Measurements from ENCODE around the gene PPP1R14B.

The PPP1R14B gene

DNA sequence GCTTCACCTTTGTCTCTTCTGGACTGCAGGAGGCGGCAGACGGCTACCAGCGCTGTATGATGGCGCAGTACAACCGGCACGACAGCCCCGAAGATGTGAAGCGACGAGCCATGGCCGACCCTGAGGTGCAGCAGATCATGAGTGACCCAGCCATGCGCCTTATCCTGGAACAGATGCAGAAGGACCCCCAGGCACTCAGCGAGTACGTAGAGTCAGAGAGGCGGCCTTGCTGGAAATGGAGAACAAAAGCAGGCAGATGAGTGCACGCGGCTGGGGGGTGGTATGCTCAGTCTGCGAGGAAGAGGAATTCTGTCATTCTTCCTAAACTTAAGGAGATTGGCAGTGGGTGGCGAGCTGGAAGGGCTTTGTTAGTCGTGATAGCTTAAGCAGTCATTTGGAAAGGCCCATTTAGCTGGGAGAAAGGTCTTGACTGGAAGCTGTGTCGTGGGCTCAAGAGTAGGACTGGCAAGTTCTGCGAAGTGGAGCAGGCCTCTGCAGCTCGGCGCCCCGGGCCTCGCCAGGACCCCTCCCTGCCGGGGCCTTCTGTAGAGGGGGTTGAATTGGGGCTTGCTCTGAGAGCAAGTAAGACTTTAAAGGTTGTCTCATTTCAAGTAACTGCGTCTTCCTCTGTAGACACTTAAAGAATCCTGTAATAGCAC is 43.2 kb downstream of the PPP1R14B start:
- TF ChIP-seq, protein P1, sequence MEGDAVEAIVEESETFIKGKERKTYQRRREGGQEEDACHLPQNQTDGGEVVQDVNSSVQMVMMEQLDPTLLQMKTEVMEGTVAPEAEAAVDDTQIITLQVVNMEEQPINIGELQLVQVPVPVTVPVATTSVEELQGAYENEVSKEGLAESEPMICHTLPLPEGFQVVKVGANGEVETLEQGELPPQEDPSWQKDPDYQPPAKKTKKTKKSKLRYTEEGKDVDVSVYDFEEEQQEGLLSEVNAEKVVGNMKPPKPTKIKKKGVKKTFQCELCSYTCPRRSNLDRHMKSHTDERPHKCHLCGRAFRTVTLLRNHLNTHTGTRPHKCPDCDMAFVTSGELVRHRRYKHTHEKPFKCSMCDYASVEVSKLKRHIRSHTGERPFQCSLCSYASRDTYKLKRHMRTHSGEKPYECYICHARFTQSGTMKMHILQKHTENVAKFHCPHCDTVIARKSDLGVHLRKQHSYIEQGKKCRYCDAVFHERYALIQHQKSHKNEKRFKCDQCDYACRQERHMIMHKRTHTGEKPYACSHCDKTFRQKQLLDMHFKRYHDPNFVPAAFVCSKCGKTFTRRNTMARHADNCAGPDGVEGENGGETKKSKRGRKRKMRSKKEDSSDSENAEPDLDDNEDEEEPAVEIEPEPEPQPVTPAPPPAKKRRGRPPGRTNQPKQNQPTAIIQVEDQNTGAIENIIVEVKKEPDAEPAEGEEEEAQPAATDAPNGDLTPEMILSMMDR (conservative IDR thresholded peaks at IDR 0.05; ENCODE audit: low read depth): no peak
- peak overlapping the region; percentile 60 for H3K27ac ChIP-seq
- ChIA-PET POLR2A (ENCODE audit: low non-redundant PET) (no interaction called here), CTCF (interaction anchor here (0.6 to 1.3 kb wide), 4 partner anchors 16 to 1382 kb away, joined by 3 to 12 read pairs (median 3); no protein-coding TSS in a partner anchor)
- no peak for DNase-seq (ENCODE audit: low spot score)

DNA sequence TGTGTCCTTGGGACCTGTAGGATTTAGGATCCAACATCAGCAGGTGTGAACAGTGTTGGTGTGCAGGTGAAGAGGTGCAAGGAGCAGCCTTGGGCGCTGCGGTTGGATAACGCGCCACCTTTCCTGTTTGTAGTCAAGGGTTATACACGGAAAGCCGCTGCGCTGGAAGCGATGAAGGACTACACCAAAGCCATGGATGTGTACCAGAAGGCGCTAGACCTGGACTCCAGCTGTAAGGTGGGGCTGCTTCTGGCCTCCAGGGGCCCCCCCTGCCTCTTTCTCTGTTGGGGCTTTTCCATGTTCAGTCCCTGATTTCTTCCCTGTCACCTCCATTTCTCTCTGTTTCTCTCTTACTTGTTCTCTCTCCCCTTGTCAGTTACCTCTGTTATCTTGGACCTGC is 43.8 kb downstream of the PPP1R14B start:
- DNase-seq (ENCODE audit: low spot score): no peak
- ChIA-PET CTCF (interaction anchor here (0.6 to 0.8 kb wide), 2 partner anchors 98 to 1381 kb away, joined by 3 read pairs; no protein-coding TSS in a partner anchor), POLR2A (ENCODE audit: low non-redundant PET) (no interaction called here)
- TF ChIP-seq, protein P1 (conservative IDR thresholded peaks at IDR 0.05; ENCODE audit: low read depth): no peak
- peak overlapping the region; percentile 60 for H3K27ac ChIP-seq

DNA sequence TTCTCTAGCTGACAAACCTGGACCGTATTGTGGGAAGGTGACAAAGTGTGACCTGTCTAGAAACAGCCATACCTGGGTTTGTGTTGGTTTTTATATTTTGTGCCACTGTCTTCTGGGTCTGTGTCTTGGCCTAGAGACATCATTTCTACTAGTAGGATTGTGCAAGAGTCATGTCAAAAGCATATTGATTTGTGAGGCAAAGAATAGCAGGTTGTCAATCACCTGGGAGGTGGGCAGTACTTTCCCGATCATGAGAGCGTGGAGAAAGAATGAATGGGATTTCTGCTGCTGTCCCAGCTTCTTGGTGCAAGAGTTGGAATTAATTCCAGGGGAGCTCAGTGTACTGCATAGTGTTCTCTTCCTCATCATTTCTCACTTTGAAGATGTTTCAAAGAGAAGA is 45.2 kb downstream of the PPP1R14B start:
- CTCF ChIA-PET: no interaction called here
- H3K27ac ChIP-seq: no peak overlapping the region
- TF ChIP-seq, protein P1 (conservative IDR thresholded peaks at IDR 0.05; ENCODE audit: low read depth): no peak
- POLR2A ChIA-PET (ENCODE audit: low non-redundant PET): no interaction called here
- no peak for DNase-seq (ENCODE audit: low spot score)

DNA sequence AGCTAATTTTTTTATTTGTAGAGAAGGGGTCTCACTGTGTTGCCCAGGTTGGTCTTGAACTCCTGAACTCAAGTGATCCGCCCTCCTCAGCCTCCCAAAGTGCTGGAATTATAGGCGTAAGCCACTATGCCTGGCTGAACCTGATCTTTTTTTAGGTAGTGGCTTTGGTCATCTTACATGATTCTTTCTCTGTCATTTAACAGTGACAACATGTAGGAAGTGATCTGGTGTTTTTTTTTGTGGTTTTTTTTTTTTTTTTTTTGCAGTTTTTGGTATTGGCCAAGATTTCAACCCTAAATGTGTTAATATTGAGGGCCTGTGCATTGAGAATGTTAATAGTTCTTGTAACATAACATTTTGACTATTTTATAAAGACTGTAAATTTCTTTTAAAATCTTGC is 48.2 kb downstream of the PPP1R14B start:
- H3K27ac ChIP-seq: no peak overlapping the region
- TF ChIP-seq, protein P1 (conservative IDR thresholded peaks at IDR 0.05; ENCODE audit: low read depth): no peak
- no peak for DNase-seq (ENCODE audit: low spot score)
- POLR2A ChIA-PET (ENCODE audit: low non-redundant PET): no interaction called here
- CTCF ChIA-PET: interaction anchor here (0.5 kb wide), 1 partner anchor 66 kb away, joined by 3 read pairs; no protein-coding TSS in a partner anchor

DNA sequence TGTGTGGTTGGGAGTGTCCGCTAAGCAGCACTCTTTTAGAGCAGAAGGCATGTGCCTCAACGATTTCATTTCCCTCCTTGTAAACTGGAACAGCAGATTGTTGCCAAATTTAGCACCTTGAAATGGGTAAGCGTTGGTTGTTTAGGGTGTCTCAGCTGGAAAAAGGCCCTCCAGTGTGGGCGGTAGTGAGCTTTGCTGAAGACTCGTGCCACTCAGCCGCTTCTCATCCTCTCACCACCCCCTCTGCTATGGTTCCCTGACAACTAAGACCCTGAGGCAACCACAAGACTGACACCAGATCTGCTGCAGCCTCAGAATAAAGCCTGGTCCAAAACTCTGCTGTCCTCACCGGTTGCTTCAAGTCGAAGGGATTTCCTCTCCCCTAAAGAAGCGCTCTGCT is 50.1 kb downstream of the PPP1R14B start:
- ChIA-PET CTCF (no interaction called here), POLR2A (ENCODE audit: low non-redundant PET) (no interaction called here)
- no peak for DNase-seq (ENCODE audit: low spot score)
- H3K27ac ChIP-seq: no peak overlapping the region
- TF ChIP-seq, protein P1 (conservative IDR thresholded peaks at IDR 0.05; ENCODE audit: low read depth): no peak

Data from RWPE1 (cell line).